ENCODE measurements around the gene WHRN.
A peak's percentile ranks its signal among the peaks of the same experiment; 100 is the strongest.

WHRN gene

DNA sequence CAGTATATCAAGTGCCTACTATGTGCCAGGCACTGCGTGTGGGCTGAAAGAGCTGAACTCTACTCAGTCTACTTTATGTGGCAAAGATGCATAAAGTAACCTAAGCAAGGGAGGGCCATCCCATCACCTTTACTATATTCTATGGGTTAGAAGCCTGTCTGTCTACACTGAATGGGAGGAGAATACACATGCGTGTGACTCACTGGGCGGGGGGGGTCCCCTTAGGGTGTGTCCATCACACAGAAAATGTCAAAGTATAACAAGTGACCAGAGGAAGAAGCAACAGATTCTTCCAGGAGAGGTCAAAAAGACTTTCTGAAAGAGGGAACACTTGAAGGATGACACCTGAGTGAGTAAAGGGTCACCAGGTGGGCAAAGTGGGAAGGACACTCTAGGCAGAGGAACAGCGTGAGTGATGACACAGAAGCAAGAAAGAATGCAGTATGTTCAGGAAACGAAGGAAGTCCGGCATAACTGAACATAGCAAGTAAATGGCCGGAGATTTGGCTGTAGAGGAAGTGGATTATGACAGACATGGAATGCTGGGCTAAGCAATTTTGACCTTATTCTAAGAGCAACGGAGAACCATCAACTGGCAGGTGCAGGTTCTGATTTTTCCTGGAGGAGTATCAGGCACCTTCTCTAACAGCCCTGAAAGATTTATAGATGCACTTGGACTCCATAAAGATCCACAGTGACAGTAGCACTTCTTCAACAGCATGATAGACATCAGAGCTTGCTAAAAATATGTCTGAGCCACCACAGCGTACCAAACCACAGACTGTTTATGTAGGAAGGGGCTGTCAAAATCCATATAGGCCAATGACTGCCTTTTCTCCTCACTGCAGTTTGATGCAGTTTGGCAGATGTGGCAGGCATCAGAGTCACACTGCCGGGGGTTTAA lies 8.0 kb upstream of the WHRN start:
- DNase-seq: no peak

DNA sequence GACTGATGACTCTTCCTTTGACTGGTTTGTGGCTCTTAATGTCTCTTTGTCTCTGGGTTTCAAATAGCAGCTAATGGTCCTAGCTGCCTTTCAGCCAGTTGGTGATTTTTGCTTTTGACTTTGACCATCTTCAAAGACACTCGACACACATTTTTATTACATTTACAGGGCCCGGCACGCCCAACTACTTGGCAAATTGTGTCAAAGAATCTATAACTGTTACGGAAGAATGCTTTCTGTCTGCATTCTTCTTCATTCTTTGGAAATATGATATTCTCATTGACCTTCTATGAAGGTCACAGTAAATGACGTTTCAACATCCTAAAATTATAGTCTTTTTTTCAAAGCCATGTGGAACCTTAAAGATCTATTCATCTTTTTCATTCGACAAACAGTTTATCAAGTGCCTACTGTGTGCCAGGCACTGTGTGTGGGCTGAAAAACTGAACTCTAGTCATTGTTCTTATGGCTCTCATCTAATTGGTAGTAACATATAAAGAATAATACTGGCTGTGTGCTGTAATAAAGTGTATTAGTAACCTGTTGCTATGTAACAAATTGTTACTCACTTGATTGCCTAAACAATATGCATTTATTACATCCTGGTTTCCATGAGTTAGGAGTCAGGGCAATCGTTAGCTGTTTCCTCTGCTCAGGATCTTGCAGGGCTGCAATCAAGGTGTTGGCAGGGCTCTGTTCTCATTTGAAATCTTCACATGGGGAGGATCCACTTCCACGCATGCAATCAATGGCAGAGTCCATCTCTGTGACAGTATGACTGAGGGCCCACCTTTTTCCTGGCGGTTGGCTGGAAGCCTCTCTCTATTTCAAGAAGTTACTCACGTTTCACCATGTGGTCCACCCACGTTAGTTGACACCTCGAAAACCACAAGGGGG lies 7.0 kb upstream of the WHRN start:
- DNase-seq: no peak

DNA sequence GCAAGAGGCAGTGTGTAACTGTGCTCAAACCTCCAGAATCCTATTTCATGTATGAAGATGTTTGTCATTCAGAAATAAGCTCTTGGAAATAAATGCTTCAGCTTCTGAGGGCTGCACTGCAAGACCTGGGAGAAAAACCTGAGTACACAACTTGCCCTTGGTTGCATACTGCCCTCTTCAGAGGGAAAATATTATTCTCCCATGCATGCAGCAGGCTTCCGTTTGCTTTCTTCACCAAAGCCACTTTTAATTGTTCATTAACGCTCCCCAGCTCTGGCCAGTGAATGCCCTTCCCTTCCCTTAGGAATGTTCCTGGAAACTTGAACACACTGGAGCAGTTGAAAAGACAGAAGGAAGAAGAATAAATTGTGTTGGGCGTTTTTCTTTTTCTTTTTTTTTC lies 2.5 kb upstream of the WHRN start:
- no peak for DNase-seq

DNA sequence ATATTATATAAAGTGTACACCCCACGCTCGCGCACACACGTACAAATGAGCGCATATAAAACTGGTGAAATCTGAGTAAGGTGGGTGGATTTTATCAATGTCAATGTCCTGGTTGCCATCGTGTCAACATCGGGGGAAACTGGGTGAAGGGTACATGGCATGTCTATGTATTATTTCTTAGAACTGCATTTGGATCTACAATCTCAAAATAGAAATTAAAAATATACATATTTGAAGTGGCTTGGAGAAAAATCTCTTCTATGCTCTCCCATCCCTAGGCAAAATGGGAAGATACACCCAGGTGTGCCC lies 763 bp upstream of the WHRN start:
- DNase-seq: no peak

DNA sequence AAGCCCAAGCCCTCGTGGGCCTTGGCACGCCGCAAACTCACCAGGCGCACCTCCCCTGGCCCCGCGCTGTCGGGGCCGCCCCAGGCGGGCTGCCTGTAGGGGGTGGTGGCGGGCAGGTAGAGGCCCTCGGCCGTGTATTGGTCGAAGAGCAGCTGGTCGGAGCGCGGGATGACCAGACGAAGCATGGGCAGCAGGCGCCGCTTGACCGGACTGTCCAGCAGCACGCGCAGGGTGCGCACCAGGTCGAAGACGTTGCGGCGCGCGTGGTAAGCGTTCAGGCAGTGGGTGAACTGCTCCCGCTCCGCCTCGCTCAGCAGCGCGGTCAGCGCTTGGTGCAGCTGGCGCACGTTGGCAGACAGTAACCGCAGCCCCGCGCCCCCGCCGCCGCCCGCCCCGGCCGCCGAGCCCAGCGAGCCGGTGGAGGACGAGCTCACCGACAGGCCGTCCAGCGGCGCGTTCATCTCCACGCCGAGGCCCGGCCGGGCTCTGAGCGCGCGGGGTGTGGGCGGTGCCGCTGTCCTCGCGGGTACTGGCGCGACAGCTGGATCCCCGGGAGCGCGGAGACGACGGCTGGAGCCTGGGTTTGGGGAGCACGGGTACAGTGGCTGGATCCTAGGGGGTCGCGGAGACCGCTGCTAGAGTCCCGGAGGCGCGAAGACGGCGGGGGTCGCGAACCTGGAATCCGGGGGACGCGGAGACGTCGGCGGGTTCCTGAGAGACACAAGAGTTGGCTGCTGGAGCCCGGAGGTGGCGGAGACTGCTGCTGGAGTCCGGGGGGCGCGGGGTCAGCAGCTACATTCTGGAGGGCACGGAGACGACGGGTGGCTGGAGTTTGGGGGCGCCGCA lies 709 bp downstream of the WHRN start:
- DNase-seq: peak; percentile 14

DNA sequence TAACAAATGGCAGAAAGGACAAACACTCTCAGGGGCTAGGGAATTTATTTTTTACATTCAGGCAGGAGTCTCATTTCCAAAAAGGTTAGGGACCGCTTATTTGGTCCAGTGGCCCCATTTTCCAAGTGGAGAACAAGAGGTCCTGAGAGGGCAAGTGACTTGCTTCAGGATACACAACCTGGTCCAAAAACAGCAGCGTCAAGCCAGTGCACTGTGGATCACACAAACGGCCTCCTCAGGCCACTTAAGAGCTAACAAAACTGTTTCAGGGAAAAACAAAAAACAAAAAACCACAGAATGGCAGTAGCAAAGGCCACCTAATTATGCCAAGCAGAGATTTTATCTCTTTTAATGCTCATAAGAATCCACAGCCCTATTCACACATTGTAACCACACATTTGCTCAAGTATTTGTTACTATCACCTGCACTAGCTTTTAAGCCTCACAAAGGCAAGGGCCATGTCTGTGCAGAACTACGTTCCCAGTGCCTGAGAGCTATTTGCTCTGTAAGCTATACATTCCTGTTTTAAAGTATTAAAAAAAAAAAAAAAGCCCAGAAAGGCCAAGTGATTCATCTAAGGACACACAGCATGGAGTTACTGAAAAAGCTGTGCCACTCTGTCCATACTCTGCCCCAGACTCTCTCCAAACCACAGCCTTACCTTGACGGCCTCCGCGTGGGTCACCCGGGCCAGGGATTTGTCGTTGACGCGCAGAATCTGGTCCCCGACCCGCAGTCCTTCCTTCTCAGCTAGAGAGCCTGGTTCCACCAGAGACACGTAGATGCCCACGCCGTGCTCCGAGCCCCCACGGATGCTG lies 1.5 kb downstream of the WHRN start:
- no peak for DNase-seq

DNA sequence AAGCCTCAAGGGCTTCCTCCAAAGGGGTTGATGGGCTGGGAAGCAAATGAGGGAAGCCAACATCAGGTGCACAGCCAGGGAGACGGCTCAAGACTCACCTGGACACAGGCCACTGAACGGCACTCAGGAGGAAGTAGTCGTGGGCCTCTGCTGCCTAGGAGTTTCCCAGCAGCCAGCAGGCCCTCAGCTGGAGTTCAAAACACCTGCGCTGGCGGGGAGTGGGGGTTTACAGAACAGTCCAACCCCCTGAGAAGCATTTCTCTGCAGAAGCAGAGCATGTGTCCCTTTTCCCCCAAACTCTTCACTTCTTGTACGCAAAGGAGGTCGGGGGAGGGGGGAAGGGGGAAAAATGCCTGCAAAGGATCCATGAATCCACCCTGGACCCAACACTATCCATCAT lies 2.3 kb downstream of the WHRN start:
- DNase-seq: no peak

DNA sequence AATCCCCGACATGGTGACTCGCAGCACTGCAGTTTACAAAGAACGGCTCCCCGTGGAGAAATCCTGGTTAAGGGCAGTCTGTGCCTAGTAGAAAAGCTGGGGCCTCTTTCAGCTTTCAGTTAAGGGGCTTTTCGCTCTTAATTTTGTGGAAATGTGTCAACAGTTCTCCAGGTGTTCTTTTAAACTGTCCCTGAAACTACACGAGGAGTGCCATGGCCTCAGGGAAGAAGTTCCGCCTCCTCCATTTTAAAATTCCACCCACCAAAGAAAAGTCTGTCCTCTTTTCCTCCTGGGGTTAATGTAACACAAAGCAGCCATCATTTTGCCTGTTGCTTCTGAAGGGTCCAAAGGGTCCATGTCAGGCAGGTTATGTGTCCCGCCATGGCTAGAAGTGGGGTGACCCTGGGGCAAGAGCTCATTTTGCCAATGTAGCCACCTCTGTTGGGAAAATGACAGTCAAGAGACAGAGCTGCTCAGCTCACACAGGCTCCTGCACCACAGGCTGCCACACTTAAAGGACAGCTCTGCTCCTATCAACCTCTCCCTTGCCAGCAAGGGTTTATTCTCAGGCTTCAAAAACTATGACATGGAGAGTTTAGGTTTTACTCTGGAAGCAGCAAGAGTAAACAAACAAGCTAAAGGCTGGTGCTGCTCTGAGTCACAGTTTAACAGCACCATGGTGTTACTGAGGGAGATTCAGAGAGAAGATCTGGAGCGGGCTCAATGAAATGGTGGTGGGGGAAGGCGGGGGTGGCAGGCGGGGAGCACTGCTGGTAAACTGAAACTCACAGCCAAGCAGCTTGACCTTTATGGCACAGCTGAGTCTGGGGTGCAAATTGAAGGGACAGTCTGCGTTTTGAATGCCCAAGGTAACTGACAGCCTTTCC lies 3.2 kb downstream of the WHRN start:
- DNase-seq: peak; percentile 32

DNA sequence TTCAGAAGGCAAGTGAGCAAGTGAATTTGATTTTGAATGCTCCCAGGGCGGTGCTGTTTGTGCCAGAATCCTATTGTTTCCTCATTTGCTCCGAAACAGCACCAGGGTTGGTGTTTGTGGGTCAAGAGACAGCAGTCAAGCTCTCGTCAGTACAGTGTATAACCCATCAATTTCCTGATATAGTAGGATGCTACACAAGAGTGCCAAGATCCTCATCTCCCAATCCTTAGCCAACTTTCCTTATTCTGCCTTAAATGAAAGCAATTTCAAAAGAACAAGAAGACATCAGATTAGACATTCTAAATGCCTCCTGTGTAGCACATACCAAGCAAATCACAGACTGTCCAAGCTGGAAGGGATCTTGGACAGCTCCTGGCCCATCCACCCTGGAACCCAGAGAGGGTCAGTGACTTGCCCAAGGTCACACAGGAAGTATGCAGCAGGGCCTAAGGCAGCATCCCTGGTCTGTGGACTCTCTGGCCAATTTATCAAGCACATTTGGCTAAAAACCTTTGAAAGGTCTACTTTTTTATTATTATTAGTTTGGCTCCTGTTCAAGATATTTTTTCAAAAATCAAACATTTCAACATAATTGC lies 4.5 kb downstream of the WHRN start:
- DNase-seq: no peak

DNA sequence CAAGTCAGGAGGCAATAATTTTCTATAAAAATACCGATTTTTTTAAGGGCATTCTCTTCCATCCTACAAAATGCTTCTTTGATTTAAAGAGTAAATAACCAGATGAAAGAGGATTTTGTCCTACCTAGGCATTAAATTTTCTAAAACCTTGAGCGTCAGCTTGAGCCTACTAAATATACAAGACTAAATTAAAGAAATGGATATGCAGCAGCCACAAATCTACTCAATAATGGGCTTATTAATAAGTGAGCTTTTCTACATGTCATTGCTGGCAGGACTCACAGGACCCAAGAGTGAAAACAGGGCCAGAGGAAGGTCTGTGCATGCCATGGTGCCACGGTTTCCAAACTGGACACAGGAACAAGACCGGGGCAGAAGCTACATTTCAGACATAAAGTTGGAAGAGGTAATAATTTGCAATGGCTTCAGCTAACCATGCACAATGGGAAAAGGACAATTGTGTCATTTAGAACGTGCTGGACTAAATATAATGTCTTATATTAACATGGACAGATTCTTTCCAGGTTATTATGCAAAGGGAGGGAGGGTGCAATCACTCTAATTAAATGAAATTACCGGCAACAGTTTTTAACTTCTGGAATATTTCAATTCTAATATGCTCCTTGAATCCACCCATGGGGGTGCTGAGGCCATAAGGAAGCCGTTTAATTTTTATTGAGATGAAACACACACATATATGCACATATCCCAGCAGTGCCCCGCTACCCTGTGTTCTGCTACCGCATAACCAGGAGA lies 5.2 kb downstream of the WHRN start:
- DNase-seq: no peak

DNA sequence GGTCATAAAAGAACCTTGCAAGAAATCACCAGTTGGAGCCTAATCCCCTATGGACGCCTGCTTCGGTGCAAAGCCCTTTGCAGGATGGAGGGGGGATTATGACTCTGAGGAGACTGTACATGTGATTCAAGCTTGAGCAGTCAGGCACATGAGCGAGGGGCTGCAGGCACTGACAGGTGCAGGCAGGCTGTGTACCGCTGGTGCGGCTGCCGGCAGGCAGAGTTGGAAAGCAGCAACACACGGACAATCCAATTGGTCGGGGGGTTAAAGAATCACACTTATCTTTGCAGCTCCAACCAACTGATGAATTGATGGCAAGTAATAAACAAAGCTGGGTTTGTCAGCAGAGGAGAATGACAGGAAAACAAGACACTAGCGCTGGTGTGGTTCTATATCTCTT lies 5.7 kb downstream of the WHRN start:
- DNase-seq: no peak

DNA sequence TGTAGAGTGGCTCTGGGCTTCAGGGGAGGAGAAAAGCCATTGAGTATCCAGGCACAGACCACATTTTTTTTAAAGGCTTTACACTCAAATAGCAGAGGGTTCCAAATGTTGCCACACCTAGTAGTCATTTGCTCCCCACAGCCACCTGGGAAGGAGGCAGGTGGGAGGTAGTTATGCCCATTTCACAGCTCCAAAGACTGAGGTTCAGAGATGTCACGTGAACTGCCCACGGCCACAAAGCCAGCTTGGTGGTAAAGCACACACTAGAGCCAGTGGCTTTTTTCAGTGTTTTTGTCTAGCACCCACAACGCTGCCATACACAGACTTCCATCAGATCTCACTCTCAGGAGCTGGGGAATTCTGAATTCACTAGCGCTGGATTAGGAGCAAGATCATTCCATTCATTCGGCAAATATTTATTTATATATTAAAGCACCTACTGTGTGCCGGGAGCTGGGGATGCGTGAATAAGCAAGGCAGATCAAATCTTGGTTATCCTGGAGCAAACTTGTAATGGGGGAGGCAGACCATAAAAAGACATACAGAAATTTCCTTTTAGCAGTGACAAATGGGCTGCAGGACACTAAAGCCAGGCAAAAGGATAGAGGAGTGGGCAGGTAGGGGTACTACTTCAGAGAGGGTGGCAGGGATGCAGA lies 7.4 kb downstream of the WHRN start:
- no peak for DNase-seq

DNA sequence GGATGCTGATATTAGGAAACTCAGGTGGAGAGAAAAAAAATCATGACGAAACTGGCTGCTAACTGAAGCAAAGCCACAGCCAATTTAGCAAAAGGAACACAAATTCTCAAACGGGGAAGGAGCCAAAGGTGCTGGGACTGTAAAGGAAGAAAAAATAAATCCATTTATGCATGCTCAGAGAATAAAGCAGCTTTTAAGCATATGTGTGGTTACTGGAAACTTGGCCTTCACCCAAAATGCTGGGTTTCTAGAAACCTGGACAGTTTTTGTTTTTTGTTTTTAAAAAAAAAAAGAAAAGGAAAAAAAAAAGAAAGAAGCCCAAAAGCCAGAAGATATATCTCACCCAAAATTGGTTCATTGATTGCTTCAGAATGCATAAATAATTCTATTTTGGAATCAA lies 8.0 kb downstream of the WHRN start:
- no peak for DNase-seq

DNA sequence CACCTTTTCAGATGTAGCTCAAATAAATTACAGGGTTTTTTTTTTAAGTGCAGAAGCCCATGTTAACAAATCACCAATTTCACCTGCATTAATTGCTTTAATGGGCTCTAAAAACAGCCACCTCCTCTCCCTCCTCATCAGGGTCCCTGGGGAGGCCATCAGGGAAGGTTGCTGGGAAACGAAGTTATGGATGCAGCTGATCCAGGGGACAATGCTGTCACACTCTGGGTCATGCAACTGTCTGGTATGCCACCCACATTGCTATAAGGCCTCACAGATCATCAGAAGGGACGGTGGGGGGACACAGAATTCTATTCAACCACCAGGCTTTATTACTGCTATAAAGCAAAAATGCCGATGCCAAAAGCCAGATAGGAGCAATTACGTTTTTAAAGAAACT lies 9.3 kb downstream of the WHRN start:
- DNase-seq: no peak

DNA sequence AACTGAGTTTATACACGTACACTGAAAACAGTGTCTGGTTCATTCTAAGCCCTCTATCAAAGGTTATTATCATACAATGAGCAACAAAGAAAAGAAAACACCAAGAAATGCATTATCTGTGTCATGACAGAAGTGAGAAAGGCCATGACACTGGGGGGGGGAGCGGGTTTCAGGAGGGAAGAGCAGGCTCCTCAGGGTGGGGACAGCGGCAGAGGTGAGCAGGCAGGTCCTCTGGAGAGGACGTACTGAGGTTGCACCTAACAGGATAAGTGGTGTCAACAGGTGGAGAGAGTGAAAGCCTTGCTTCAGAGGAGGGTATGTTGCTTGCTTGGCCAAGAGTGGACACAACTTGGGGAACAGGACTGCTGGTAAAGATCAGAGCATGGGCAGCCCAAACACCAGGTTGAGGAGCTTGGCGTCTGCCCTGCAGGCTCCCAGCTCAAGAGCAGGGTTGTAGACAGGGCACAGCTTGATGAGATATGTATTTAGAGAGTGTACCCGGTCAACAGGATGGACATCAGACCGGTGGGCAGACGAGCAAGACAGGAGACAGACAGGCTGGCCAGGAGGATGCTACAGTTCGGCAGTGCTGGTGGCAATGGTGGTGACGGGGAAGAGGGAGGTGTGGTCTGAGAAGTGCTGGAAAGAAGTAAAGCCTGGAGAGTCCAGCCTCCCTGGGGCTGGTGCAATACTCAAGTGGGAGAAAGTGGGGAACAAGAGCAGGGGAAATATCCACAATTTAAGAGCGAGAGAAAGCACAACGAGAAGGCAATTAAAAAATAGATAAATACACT lies 10.3 kb downstream of the WHRN start:
- no peak for DNase-seq

DNA sequence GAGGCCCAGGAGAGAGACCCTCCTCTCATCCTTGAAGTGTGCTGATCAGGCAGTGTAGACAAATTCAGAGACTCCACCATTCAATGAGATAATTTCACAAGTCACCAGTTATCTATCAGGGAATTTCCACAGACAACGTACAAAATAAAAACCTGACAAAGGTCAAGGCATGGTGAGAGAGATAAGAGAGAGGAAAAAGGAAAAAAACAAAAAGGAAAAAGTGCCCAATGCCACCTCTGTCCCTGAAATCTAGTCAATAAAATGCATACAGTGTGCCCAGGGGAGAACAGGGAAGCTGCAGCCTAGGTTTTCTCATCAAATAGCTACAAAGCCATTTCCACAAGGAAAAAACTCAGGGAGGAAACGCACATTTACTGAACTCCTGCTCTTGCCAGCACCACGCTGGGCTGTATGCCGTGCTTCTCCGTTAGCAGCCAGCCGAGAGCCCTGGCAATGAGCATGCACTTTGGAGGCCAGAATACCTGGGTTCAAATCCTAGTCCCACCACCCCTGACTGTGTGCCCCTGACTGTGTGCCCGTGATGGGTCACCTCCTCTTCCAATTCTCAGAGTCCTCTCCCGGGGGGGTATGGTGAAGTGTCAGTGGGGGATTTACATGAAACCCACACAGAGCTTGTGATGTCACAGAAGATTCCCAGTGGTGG lies 11.6 kb downstream of the WHRN start:
- no peak for DNase-seq

DNA sequence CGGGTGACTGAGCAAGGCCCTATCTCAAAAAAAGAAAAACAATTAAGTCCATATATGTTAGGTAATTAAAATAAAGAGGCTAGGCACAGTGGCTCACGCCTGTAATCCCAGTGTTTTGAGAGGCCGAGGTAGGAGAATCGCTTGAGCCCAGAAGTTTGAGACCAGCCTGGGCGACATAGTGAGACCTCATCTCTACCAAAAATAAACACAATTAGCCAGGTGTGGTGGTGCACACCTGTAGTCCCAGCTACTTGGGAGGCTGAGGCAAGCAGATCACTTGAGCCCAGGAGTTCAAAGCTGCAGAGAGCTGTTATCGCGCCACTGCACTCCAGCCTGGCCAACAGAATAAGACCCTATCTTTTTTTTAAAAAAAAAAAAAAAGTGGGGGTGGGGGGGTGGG lies 12.3 kb downstream of the WHRN start:
- DNase-seq: no peak

Measured in fibroblast of skin of scalp (primary cell).